ENCODE measurements around the gene ARL5A.
A peak's percentile ranks its signal among the peaks of the same experiment; 100 is the strongest.

Gene ARL5A

DNA sequence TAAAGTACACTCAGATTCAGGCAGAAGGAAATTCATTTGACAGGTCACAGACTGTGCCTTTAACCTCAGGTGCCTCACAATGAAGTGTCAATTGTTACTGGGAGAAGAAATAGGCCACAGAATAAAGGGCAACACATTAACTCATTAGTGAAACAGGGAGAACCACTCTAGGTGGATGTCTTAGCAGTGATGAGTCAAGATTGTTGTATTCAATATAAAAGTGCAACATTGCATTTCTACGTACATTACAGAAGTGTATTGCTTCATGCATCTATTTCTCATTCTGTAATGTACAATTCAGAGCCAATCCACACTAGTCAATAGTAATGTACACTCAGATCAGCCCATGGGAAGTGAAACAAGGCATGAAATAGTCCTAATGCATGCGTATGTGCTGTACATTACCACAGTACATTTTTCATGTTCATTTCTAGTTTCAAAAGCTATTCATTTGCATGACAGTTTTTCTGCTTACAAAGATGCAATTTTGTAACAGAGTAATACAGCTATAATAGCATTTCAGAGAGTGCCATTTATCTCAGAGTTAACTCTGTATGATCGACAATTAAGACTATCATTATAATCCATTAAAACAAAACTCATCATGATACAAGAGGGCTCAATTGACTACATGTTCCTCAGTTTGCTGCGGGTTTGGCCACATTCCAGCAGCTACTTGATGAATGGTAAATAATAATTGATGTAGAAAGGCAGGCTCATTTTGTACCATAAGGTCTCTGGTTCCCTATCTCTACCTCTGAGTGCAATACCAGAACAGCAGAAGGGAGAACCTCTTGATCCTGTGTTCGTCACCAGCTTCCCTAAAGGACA, 12.2 kb upstream of the ARL5A start:
- DNase-seq (ENCODE audit: low spot score), result no peak

DNA sequence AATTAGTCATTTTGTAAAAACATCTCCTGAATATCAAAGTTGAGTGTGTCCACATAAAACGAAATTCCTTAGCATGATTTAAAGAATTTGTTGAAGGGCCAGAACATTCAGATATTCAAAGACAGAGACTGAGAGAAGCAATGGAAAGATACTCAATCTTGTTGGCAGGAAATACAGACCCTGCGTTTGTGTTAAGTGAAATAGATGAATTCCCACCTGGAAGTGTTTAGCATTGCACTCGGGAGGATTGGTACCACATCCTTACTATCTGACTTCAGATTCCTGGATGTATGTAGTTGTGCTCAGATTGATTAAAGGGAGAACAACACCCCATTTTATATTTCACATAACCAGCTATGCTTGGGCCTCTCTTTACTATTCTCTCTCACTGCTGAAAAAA, 9.7 kb upstream of the ARL5A start:
- DNase-seq (ENCODE audit: low spot score), result no peak

DNA sequence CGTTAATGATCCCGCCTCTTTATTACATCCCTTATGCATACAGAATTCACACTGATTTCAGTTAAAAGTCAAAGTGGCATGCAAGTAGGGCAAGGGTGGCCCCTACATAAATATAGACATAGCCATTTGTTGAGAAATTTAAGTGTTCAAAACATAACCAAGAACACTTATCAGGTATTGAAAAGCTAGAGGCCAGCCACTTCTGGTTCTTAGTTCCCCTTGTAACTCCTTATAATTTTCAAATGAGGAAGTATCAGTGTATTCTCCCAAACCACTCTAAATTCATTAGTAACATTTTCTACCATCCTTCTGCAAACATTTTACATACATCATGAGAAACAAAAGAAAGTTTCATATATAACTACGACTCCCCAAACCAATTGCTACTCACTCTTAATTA, 5.8 kb upstream of the ARL5A start:
- no peak for DNase-seq (ENCODE audit: low spot score)

DNA sequence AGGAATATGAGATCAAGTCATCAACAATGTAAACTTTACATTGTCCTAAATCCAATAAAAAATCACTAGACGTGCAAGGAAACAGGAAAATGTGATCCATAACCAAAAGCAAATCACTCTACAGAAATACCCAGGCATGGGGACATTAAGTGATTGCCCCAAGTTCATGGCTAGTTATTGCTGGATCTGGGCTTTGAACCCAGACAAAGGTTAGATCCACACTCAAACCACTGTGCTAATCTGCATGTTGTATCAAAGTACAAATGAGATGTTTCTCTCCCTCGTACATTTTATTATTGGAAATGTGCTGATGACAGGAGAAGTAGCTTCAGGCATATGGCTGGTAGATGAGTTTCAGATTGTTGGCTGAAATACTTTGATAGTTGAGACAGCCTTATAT, 2.7 kb upstream of the ARL5A start:
- DNase-seq (ENCODE audit: low spot score), result no peak

DNA sequence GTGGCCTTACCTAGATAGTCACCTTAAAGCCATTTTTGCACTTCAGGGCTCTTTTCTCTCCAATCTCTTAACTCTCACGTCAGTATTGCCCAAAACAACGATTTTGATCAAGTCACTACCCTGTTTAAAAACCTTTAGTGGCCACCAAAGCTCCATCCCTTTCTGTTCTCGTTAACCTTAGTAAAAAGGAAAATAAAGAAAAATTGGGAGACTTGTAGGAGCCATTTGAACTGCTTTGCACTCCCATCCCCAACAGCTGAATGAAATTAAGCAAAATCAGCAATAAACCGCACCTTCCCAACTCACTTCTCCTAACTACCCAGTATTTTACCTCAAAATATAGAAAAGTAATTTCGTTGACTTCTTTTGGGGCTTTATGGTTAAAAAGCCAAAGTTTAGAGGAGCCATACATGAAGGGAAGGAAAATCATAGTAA, 686 bp upstream of the ARL5A start:
- DNase-seq (ENCODE audit: low spot score), result no peak

DNA sequence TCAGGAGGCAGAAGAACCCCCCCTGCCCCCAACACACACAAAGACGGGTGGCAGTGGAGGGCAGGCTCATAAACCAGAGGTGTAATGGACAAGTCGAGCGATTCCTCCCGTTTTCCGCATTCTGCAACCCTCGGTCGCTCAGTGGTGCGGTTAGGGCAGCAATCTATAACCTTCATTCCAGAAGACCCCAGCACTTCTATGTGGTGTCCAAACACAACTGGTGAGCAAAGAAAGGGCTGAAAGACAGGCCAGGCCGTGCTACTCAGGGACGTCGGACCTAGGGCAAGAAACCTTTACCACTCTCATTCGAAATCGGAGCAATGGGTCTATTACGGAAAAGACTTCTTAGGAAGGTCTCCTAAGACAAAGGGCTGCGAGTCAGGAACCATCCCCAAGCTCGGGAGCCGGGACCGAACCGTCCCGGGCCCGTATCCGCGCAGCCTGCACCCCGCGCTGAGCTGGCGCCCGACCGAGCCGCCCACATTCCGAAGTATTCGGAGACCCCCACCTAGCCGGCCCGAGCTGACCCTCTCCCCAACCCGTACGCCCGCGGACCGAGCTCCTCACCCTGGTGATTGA, 568 bp downstream of the ARL5A start:
- DNase-seq (ENCODE audit: low spot score), result no peak

DNA sequence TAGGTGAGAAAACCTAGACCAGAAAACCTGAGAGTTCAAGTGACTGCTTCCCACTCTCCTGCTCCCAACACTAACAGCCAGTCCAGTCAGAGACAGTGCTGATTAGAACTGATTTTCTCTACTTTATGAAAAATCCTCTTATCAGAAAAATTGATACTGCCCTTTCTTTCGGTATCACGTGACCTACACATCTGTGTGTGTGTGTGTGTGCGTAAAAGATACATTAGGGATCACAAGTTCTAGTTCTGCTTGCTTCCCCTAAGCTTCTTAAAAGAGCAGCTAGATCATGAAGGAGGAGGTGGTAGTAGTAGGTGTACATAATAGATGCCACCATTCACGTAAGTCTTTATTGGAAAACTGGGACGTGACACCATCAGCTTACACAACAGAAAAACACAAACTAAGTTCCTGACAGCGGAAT, 1.5 kb downstream of the ARL5A start:
- DNase-seq (ENCODE audit: low spot score), result no peak

DNA sequence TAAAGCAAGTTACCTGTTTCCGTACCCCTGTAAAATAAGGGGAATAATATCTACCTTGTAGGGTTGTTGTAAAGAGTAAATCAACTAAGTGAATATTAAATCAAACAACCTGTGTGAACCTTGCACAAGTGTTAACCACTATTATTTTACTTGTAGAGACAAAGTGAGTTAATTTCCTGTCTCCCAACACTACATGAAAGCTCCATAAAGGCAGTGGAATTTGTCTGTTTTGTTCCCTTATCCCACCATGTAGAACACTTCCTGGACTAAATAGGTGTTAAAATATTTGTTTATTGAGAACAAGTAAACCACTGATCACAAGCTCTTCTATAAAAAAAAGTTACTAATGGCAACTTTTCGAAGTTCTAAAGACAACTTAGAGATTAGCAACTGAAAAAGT, 3.3 kb downstream of the ARL5A start:
- no peak for DNase-seq (ENCODE audit: low spot score)

DNA sequence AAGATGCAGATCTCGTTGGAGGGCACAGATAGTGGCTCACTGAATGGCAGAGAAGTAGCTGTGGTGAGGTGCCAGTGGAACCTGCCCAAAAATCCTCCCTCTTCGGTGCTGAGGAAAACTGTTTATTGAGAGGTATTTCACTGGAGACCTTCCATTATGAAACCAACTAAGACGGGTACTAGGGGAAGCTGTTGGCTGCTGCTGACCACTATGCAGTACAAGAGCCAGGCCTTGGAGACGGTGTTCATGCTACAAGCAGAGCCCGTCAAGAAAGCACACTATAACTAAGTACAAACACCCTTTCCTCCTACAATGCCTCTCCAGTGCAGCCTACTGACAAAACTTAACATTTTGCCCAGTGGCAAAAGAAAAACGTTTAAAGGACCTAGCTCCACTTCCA, 4.6 kb downstream of the ARL5A start:
- DNase-seq (ENCODE audit: low spot score), result no peak

DNA sequence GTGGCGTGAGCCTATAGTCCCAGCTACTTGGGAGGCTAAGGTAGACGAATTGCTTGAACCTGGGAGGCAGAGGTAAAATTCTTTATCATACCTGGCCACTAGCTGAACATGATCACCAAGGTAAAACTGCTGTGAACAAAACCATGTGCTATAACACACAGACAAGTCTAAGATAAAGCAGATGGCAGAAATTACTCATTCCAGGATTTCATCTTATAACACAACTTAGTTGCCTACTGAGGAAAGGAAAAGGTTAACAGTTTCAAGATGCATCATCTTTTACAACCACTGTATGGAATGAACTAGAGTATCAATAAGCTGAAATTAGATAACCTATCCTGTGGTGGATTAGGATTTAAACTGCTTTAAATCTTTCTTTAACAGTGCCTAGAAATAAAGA, 8.3 kb downstream of the ARL5A start:
- DNase-seq (ENCODE audit: low spot score), result no peak

DNA sequence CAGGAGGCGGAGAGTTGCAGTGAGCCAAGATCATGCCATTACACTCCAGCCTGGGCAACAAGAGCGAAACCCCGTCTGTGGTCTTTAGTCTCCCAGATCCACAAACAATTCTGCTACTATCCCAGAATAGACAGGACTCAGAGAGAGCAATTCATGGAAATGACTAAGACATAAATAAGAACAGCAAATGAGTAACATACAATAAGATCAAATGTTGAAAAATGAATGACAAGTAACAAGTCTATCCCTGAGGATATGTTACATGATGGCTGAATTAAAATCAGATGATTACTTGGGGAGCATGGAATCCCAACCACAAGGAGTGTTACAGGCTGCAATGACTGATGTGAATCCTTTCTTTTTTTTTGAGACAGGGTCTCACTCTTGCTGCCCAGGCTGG, 10.3 kb downstream of the ARL5A start:
- peak; percentile 53 for DNase-seq (ENCODE audit: low spot score)

DNA sequence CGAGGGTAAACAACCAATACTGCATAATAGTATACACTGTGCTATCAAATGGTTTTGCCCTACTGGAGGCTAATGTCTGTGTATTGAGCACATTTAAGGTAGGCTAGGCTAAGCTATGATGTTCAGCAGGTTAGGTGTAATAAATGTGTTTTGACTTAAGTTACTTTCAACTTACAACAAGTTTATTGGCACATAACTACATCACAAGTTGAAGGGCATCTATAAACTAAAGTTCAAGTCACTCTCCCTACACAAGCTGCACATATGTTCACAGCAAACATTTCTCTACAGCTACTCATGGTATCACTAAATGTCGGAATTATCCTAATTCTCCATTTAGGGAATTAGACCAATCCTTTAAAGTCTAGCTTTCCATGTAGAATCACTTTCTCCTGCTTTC, 11.4 kb downstream of the ARL5A start:
- no peak for DNase-seq (ENCODE audit: low spot score)

DNA sequence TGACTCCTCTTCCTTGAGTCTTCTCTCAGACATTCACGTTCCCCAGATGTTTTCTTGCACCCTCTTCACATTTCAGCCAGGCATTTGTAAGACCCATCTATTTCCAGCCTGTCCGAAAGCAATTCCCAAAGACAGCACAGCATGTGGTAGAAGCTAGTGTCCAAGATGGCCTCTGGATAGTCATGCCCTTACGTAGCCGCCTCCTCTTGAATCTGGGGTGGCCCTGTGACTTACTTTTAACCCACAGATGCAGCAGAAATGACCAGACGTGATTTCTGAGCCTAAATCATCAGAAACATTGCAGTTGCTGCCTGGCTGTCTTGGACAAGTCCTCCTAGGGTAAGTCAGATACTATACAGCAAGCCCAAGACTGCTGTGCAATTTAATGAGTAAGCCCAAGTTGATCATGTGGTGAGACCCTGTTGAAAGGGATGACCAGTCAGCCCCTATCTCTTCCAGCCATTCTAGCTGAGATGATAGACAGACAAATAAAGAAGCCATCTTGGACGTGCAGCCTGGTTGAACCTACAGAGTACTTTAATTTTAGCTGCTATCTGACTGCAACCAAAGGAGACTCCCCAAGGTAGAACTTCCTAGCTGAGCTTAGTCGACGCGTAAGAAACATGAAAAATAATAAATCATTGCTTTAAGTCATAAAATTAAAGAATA, 12.3 kb downstream of the ARL5A start:
- no peak for DNase-seq (ENCODE audit: low spot score)

DNA sequence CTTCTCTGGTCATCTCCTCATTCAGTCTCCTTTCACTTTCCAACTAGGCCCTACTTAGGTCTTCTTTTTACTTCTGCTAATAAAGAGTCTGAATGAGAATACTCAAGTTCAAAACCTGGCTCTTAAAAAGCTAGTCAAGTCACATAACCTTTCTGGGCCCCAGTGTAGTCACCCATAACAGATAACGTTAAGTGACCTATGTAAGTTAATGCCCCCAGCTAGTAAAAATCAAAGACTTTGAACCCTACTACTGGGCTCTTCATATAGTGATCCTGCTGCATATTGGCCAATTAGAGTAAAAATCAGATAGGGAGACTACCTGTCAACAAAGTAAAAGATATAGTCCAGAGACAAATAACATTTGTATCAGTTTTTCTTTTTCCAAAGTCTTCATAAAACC, 17.7 kb downstream of the ARL5A start:
- no peak for DNase-seq (ENCODE audit: low spot score)

DNA sequence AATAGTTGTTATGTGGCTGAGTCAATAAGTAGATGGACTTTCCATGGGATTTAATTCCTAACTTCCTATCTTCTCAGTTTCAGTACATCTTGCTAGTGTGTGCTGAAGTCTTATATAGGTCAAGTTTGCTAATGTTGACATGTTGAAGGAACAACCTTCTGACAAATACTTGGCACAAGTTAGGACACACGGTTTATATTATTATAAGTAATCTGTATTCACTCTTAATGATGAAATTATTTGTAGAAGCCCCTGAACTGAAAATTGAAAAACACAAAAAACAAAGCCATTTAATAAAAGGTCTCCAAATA, 19.2 kb downstream of the ARL5A start:
- DNase-seq (ENCODE audit: low spot score), result no peak

DNA sequence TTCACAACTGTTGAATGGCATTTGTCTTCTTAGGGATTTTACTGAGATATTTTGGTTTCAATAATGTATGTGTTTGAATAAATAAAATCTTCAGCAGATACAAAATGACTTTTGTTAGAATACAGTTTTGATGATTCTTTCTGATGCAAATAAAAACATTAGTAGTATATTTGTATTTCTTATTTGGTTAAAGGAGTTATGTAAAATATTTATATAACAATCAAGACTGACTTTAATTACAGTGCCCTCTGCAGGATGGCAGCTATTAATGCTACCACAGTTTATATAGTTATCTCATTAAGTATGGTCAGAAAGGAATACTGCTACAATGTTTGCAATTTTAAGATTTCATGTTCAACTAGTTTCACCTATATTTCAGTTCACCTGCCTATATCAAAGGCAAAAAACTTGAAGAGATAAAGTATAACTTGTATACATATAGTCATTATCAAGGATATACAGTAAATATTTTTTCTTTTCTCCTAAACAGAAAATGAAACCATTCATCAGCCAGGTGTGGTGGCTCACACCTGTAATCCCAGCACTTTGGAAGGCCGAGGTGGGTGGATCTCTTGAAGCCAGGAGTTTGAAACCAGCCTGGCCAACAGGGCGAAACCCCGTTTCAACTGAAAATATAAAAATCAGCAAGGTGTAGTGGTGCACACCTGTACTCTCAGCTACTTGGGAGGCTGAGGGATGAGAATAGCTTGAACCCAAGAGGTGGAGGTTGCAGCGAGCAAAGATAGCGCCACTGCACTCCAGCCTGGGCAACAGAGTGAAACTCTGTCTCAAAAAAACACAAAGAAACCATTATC, 19.8 kb downstream of the ARL5A start:
- peak; percentile 39 for DNase-seq (ENCODE audit: low spot score)

DNA sequence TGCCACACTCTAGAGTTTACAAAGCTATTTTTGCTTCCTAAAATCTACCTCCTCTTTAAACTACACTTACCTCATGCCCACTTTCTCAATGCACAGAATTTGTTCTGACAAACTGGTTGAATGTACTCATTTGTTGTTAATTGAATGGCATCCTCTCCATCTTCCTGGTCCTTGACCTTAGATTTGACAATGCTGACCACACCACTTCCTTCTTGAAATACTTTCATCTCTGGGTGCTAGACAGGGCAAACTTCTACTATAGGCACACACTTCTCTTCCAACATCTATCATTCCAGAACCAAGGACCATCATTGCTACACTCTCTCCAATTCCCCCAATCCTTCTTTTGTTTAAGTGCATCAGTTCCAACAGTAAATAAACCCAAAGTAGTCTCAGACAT, 22.3 kb downstream of the ARL5A start:
- DNase-seq (ENCODE audit: low spot score), result no peak

DNA sequence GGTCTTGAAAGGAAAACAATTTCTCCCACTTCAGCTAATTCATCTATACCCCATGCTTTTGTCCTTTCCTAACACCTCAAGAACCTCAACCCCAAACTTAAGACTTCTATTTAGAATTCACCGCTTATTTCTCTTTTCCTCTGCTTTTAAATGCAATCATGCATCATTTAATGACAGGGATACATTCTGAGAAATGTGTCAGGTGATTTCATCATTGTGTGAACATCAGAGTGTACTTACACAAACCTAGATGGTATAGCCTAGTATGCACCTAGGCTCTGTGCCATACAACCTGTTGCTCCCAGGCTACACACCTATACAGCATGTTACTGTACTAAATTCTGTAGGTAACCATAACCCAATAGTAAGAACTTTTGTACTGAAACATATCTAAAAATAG, 22.9 kb downstream of the ARL5A start:
- no peak for DNase-seq (ENCODE audit: low spot score)

DNA sequence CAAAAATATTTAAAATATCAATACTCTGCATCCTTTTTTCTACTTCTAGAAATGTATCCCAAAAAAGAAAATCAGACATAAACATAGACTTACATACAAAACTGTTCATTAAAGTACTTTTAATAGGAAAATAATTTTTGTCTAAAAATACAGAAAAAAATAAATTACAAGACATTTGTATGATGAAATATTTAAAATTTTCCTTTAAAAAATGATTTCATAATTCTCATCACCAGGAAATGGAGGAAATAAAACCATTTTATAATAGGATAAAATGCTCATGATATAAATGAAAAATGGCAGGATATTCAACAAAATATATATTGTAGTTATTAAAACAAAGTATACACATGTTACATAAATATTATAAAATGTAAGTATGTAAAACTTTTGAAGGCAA, 24.4 kb downstream of the ARL5A start:
- DNase-seq (ENCODE audit: low spot score), result no peak

DNA sequence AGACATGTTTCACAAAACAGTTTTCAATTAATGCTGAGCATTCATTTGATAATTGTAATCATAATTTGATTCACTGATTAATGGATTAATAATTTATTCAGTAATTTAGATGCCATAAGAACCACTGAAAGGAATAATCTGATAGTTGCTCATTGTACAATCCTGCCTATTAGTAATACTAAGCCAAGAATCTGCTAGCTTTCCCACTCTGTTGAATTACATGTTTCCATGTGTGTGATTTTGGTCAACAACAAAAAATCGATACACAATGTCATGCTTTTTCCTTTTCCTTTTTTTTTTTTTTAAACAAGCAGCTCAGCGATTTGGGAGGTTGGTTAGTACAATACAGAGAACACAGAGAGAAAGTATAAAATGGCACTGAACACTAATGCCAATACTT, 25.9 kb downstream of the ARL5A start:
- DNase-seq (ENCODE audit: low spot score), result no peak

DNA sequence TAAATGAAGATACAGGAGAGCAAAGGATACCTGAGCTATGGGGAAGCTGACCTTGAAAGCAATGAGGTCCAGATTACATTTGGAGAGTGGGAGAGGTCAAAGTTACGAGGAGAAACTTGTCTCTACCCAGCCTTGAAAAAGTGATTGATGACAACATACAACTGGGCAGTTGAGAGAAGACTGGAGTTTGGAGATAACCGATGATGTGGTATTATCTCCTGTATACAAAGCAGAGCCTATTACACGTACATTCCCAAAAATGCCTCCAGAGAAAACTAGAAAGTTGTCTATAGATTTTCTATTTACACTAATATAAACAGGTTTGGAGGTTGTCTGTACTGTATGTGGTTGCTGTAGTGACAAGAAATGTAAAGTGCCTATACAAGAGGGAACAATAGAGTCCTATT, 28.3 kb downstream of the ARL5A start:
- no peak for DNase-seq (ENCODE audit: low spot score)

DNA sequence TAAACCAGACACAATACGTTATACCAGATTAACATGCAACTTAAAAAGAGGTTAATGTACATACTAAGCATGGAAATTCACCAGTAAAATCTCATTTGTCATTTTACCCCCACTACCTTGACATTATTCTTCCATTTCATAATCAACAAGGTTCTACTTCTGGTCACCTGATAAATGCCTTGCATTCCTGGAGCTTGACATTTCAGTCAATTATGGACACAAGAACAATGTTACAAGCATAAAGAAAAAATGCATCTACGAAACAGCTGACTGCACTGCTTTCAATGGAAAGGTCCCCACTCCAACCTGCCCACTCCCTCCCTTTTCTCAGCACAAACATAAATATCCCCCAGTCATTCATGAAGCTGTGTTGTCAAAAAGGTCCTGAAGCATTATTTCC, 31.4 kb downstream of the ARL5A start:
- no peak for DNase-seq (ENCODE audit: low spot score)
